K562 (cell line): ENCODE measurements around the gene RGS7BP. TPM values are rescaled to one million over a fixed set of nuclear protein-coding genes. Genes with fewer than 3 reads are reported as not detected.

ENCODE experiments used
- ATAC-seq: fragments of 200-7000 bp; cut with Tn5 transposase; 3 replicates; pipeline ENCODE4 v1.9.1; 2020; ENCODE audit warnings: moderate library complexity
- BruUV-seq: library from RNA; stranded (reverse); fragments of 400-500 nt; replicated peaks from 2 replicates; lab custom pipeline; 2021; lab: Mats Ljungman, UMichigan
- CTCF ChIA-PET: fragments of 300-600 bp; formaldehyde crosslinking; extraction: SDS; loops from one replicate; lab custom pipeline; 2021; ENCODE audit warnings: low intra/inter-chr PET ratio; lab: Yijun Ruan, JAX
- POLR2A ChIA-PET: fragments of 300-600, 350-650 bp; sonication (Branson Sonifier 250); formaldehyde crosslinking; extraction: SDS; loops from one replicate; lab custom pipeline; 2021; ENCODE audit warnings: antibody characterized with exemption, inconsistent platforms; lab: Yijun Ruan, JAX
- DNase-seq, 4 experiments: peaks; one replicate each; pipeline versions ENCODE4 v3.0.0 to v3.0.0-alpha.2; 2011 to 2018; ENCODE audit warnings: low spot score in 3 of 4, mixed read lengths in 3 of 4; ENCODE audit errors: extremely low read depth in 1 of 4
- FAIRE-seq: peaks from 2 replicates; lab custom pipeline; 2011; peaks lifted over from hg19 to GRCh38; lab: Jason Lieb, UNC
- H2AFZ ChIP-seq: 2 replicates; pipeline ENCODE4 v1.6.0; 2011; ENCODE audit warnings: low read depth, low read length, control low read depth, inconsistent platforms
- H3K27ac ChIP-seq: fragments of 200-600 bp; 3 replicates; pipeline ENCODE4 v1.8.0; 2011; ENCODE audit warnings: low read depth, mild to moderate bottlenecking, control low read depth, inconsistent platforms, low read length, moderate library complexity, mixed read lengths; ENCODE audit errors: extremely low read depth
- H3K27me3 ChIP-seq, 2 experiments: fragments of 300-600 bp in 1 of 2; 2 replicates in 1 of 2; 3 replicates in 1 of 2; pipeline versions ENCODE4 v1.6.0 to v1.8.0; 2011; ENCODE audit warnings: inconsistent platforms in 2 of 2, low read length in 2 of 2, mild to moderate bottlenecking in 1 of 2, mixed read lengths in 1 of 2, moderate library complexity in 1 of 2; ENCODE audit not compliant: control insufficient read depth in 2 of 2, insufficient read depth in 2 of 2
- H3K36me3 ChIP-seq: fragments of 300-600 bp; 3 replicates; pipeline ENCODE4 v1.8.0; 2011; ENCODE audit warnings: mild to moderate bottlenecking, low read length, inconsistent platforms; ENCODE audit not compliant: control insufficient read depth, insufficient read depth
- H3K4me1 ChIP-seq, 2 experiments: fragments of 200-600 bp in 1 of 2; replicated peaks in 1 of 2; 2 replicates in 1 of 2; 3 replicates in 1 of 2; pipeline versions ENCODE4 v1.5.1 to v1.8.0; 2011; ENCODE audit warnings: inconsistent platforms in 2 of 2, low read length in 2 of 2, mild to moderate bottlenecking in 1 of 2, mixed read lengths in 1 of 2, moderate library complexity in 1 of 2; ENCODE audit not compliant: control insufficient read depth in 2 of 2, insufficient read depth in 2 of 2
- H3K4me2 ChIP-seq: 2 replicates; pipeline ENCODE4 v1.6.1; 2011; ENCODE audit warnings: low read length, control low read depth, inconsistent platforms, mixed read lengths; ENCODE audit not compliant: insufficient read depth
- H3K4me3 ChIP-seq: fragments of 200-600 bp; sonication (generic), shearing (Covaris generic); 2 replicates; pipeline ENCODE4 v1.5.1; 2016; ENCODE audit warnings: control low read depth, inconsistent platforms
- H3K79me2 ChIP-seq: fragments of 200-600 bp; 3 replicates; pipeline ENCODE4 v1.8.0; 2011; ENCODE audit warnings: low read length, inconsistent platforms; ENCODE audit not compliant: control insufficient read depth, insufficient read depth
- H3K9ac ChIP-seq, 2 experiments: 2 replicates each; pipeline versions ENCODE4 v1.6.0 to v1.6.1; 2011; ENCODE audit warnings: low read depth in 2 of 2, low read length in 2 of 2, control low read depth in 1 of 2, inconsistent platforms in 1 of 2, mild to moderate bottlenecking in 1 of 2, mixed read lengths in 1 of 2; ENCODE audit not compliant: insufficient read depth in 1 of 2
- H3K9me1 ChIP-seq: one replicate; pipeline ENCODE4 v1.6.0; 2011; ENCODE audit warnings: inconsistent platforms, mild to moderate bottlenecking, low read length, moderate library complexity; ENCODE audit not compliant: control insufficient read depth, insufficient read depth
- H3K9me3 ChIP-seq: replicated peaks from 2 replicates; pipeline ENCODE4 v1.5.1; 2011; ENCODE audit warnings: low read depth, low read length, inconsistent platforms; ENCODE audit not compliant: control insufficient read depth, insufficient read depth
- H4K20me1 ChIP-seq: replicated peaks from 2 replicates; pipeline ENCODE4 v1.6.1; 2011; ENCODE audit warnings: low read length, inconsistent platforms, mixed read lengths; ENCODE audit not compliant: control insufficient read depth, insufficient read depth
- CBFB ChIP-seq: sonication (generic); formaldehyde crosslinking; IDR thresholded peaks from 2 replicates; pipeline ENCODE4 v1.4.0; 2020; ENCODE audit warnings: mild to moderate bottlenecking, missing genetic modification reagents
- EP300 ChIP-seq: IDR thresholded peaks from 2 replicates; pipeline ENCODE4 v1.6.1; 2012; ENCODE audit warnings: low read length, improper control_type of control experiment
- FOXK2 ChIP-seq, 2 experiments: fragments of 450-650 bp; IDR thresholded peaks in 1 of 2; conservative IDR thresholded peaks in 1 of 2; 2 replicates each; pipeline ENCODE4 v1.6.1; 2016; ENCODE audit warnings: low read depth in 2 of 2, mild to moderate bottlenecking in 1 of 2
- GATA2 ChIP-seq: sonication (generic); formaldehyde crosslinking; IDR thresholded peaks from 2 replicates; pipeline ENCODE4 v1.4.0; 2020; ENCODE audit warnings: mild to moderate bottlenecking, missing genetic modification reagents
- HOMEZ ChIP-seq: fragments of 250-450 bp; sonication (Bioruptor Pico); IDR thresholded peaks from 2 replicates; pipeline ENCODE4 v1.4.0; 2020; ENCODE audit warnings: mild to moderate bottlenecking, moderate library complexity
- POLR2G ChIP-seq: fragments of 200-400 bp; formaldehyde crosslinking; IDR thresholded peaks from 2 replicates; pipeline ENCODE4 v1.6.1; 2017; ENCODE audit warnings: low read depth, mild to moderate bottlenecking, antibody characterized with exemption, low read length, moderate library complexity
- POU5F1 ChIP-seq: fragments of 150-350 bp; IDR thresholded peaks from 2 replicates; pipeline ENCODE4 v1.6.1; 2014; ENCODE audit warnings: borderline replicate concordance, low read length, low read depth, mild to moderate bottlenecking; ENCODE audit not compliant: partially characterized antibody
- SIN3A ChIP-seq, 2 experiments: fragments of 150-350 bp in 1 of 2; IDR thresholded peaks; 2 replicates each; pipeline ENCODE4 v1.6.1; 2011 to 2016; ENCODE audit warnings: borderline replicate concordance in 2 of 2, low read depth in 2 of 2, low read length in 2 of 2, mild to moderate bottlenecking in 2 of 2, moderate library complexity in 2 of 2; ENCODE audit not compliant: control insufficient read depth in 1 of 2
- SP2 ChIP-seq: IDR thresholded peaks from 2 replicates; pipeline ENCODE4 v1.6.1; 2011; ENCODE audit warnings: mild to moderate bottlenecking, low read depth, low read length, moderate library complexity; ENCODE audit not compliant: poor library complexity, severe bottlenecking; ENCODE audit errors: extremely low read depth
- TBP ChIP-seq: optimal IDR thresholded peaks from 2 replicates; pipeline ENCODE3; 2011; ENCODE audit warnings: low read depth, low read length, improper control_type of control experiment
- ZBTB2 ChIP-seq: fragments of 450-650 bp; IDR thresholded peaks from 2 replicates; pipeline ENCODE4 v1.6.1; 2016; ENCODE audit warnings: antibody characterized with exemption
- ZNF197 ChIP-seq: fragments of 200-800 bp; sonication (Bioruptor generic); IDR thresholded peaks from 2 replicates; pipeline ENCODE4 v1.6.1; 2016; ENCODE audit warnings: low read depth, missing genetic modification characterization, missing compliant biosample characterization
- ZNF232 ChIP-seq: sonication (generic); formaldehyde crosslinking; IDR thresholded peaks from 2 replicates; pipeline ENCODE4 v1.8.0; 2022; ENCODE audit warnings: mild to moderate bottlenecking, missing genetic modification reagents
- WGBS: fragments of 100-300 bp; shearing (Covaris generic); methylation state at CpG from one replicate; pipeline ENCODE4 v1.1.6; 2016; ENCODE audit warnings: low coverage, mixed read lengths; ENCODE audit not compliant: insufficient coverage; ENCODE audit errors: missing lambda C conversion rate; 5-methylcytosine and 5-hydroxymethylcytosine counted together
- in situ Hi-C: fragments of 300-500 bp; cut with MboI; formaldehyde crosslinking; loops from 4 replicates; pipeline ENCODE4 v1.15.0; 2018; ENCODE audit warnings: inconsistent platforms, mixed read lengths
- intact Hi-C: fragments of 100-400 bp; cut with micrococcal nuclease; formaldehyde crosslinking; loops from 2 replicates; pipeline ENCODE4 v1.14.2; 2022
- polyA plus RNA-seq, 8 experiments: library from polyadenylated mRNA; depleted of rRNA in 4 of 8; stranded (reverse) in 5 of 8; unstranded in 3 of 8; fragments of >200 nt; fragmentation: Nextera tagmentation in 2 of 8; fragmentation: Illumina TruSeq in 1 of 8; extraction: Ambion mirVana in 2 of 8; extraction: Trizol in 1 of 8; gene quantifications; 2 replicates each; pipeline versions ENCODE4 v1.2.1 to v1.2.3, GENCODE V29; 2011 to 2014; ENCODE audit warnings: inconsistent platforms in 1 of 8, missing spikeins in 1 of 8
- total RNA-seq, 7 experiments: library from RNA; depleted of rRNA in 6 of 7; stranded (reverse); fragments of >200 nt in 6 of 7; fragmentation: Illumina TruSeq in 2 of 7; extraction: Trizol in 2 of 7; gene quantifications; 2 replicates each; pipeline versions ENCODE4 v1.2.1 to v1.2.3, GENCODE V29; 2011 to 2021; ENCODE audit warnings: low replicate concordance in 1 of 7
- TF ChIP-seq, protein P1 (sequence below): fragments of 250-450 bp; sonication (Bioruptor Pico); IDR thresholded peaks from 2 replicates; pipeline ENCODE4 v1.8.0; 2022; ENCODE audit warnings: inconsistent platforms, mild to moderate bottlenecking, moderate library complexity, borderline replicate concordance
- TF ChIP-seq, protein P2 (sequence below): fragments of 250-450 bp; sonication (Bioruptor Pico); IDR thresholded peaks from 2 replicates; pipeline ENCODE4 v1.4.0; 2020; ENCODE audit warnings: mild to moderate bottlenecking

Gene RGS7BP
- total and polyA plus RNA-seq, 9 of the 15 experiments (the other 6 are each of a cell fraction or from before 2014, with no cell fraction given): not detected

DNA sequence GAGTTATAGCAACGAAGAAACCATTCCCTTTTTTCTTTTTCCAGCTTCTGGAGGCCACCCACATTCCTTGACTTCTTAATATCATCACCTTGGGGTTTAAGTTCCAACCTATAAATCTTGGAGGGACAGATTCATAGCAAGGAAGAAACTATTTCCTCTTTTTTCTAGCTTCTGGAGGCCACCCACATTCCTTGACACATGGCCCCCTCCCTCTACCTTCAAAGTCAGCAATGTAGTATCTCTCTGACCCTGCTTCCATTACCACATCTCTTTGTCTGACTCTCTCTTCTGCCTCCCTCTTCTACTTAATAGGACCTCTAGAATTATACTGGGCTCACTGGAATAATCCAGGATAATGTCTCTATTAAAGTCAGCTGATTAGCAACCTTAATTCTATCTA is 149.8 kb downstream of the RGS7BP start:
- H3K4me2 ChIP-seq: no peak overlapping the region
- no peaks in the 10 kb centered on the region for H3K36me3 ChIP-seq
- no peak overlapping the region for H3K27ac ChIP-seq
- H3K9me3 ChIP-seq: no peaks in the 10 kb centered on the region
- H4K20me1 ChIP-seq: no peaks in the 10 kb centered on the region
- H2AFZ ChIP-seq: no peak overlapping the region
- FAIRE-seq (no peak), DNase-seq (no peak), ATAC-seq (no peak)
- no TSS peak for BruUV-seq
- intact Hi-C loops (no loop called here), in situ Hi-C loops (no loop called here)
- H3K4me1 ChIP-seq: no peaks in the 10 kb centered on the region
- 0% methylated on average over 1 of the region's 1 CpG for WGBS
- H3K9me1 ChIP-seq: no peaks in the 10 kb centered on the region
- CTCF ChIA-PET: no interaction called here
- no peaks in the 10 kb centered on the region for H3K79me2 ChIP-seq
- H3K4me3 ChIP-seq: no peak overlapping the region
- POLR2A ChIA-PET: interaction anchor here (0.7 to 1.0 kb wide), 2 partner anchors 8 to 34 kb away, joined by 3 read pairs; no protein-coding TSS in a partner anchor
- H3K9ac ChIP-seq: no peak overlapping the region
- no peaks in the 10 kb centered on the region for H3K27me3 ChIP-seq
- TF ChIP-seq, protein P1, sequence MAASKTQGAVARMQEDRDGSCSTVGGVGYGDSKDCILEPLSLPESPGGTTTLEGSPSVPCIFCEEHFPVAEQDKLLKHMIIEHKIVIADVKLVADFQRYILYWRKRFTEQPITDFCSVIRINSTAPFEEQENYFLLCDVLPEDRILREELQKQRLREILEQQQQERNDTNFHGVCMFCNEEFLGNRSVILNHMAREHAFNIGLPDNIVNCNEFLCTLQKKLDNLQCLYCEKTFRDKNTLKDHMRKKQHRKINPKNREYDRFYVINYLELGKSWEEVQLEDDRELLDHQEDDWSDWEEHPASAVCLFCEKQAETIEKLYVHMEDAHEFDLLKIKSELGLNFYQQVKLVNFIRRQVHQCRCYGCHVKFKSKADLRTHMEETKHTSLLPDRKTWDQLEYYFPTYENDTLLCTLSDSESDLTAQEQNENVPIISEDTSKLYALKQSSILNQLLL (CRISPR knock-in tag): no peak
- TF ChIP-seq TBP: no peak
- no peak for TF ChIP-seq FOXK2 (conservative IDR thresholded peaks at IDR 0.05 in 1 of 2, IDR thresholded peaks at IDR 0.05 in 1 of 2; ENCODE audit: low read depth in 2 of 2)
- TF ChIP-seq POLR2G: no peak
- TF ChIP-seq EP300: no peak
- TF ChIP-seq SIN3A (IDR thresholded peaks at IDR 0.05; ENCODE audit: borderline replicate concordance in 2 of 2, control insufficient read depth in 1 of 2, low read depth in 2 of 2, low read length in 2 of 2): no peak
- TF ChIP-seq ZNF232 (CRISPR knock-in tag): no peak
- TF ChIP-seq, protein P2, sequence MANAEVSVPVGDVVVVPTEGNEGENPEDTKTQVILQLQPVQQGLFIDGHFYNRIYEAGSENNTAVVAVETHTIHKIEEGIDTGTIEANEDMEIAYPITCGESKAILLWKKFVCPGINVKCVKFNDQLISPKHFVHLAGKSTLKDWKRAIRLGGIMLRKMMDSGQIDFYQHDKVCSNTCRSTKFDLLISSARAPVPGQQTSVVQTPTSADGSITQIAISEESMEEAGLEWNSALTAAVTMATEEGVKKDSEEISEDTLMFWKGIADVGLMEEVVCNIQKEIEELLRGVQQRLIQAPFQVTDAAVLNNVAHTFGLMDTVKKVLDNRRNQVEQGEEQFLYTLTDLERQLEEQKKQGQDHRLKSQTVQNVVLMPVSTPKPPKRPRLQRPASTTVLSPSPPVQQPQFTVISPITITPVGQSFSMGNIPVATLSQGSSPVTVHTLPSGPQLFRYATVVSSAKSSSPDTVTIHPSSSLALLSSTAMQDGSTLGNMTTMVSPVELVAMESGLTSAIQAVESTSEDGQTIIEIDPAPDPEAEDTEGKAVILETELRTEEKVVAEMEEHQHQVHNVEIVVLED (CRISPR knock-in tag): no peak
- no peak for TF ChIP-seq ZNF197 (CRISPR knock-in tag)
- no peak for TF ChIP-seq CBFB
- no peak for TF ChIP-seq HOMEZ (CRISPR knock-in tag)
- no peak for TF ChIP-seq GATA2 (CRISPR knock-in tag)
- TF ChIP-seq POU5F1: no peak
- TF ChIP-seq SP2: no peak
- TF ChIP-seq ZBTB2: no peak
